Astrocyte (in vitro differentiated cells and primary cell): Measurements from ENCODE around the gene CCDC14. TPM values are rescaled to one million over a fixed set of nuclear protein-coding genes. Genes with fewer than 3 reads are reported as not detected.
A peak's percentile ranks its signal among the peaks of the same experiment; 100 is the strongest.

Experiments
- DNase-seq: peaks from one replicate; pipeline ENCODE4 v3.0.0-alpha.2; 2010; ENCODE audit warnings: low read depth
- FAIRE-seq: peaks from 2 replicates; lab custom pipeline; 2011; peaks lifted over from hg19 to GRCh38; lab: Jason Lieb, UNC
- H2AFZ ChIP-seq: 2 replicates; pipeline ENCODE4 v1.6.0; 2012; ENCODE audit warnings: low read depth, low read length, inconsistent platforms
- H3K27ac ChIP-seq: 2 replicates; pipeline ENCODE4 v1.5.1; 2011; ENCODE audit warnings: low read depth, low read length, inconsistent platforms
- H3K27me3 ChIP-seq: 2 replicates; pipeline ENCODE4 v1.6.0; 2011; ENCODE audit warnings: low read length, inconsistent platforms; ENCODE audit not compliant: insufficient read depth
- H3K36me3 ChIP-seq: 2 replicates; pipeline ENCODE4 v1.5.1; 2011; ENCODE audit warnings: low read length, inconsistent platforms; ENCODE audit not compliant: insufficient read depth
- H3K4me1 ChIP-seq: 2 replicates; pipeline ENCODE4 v1.5.1; 2011; ENCODE audit warnings: low read length, inconsistent platforms; ENCODE audit not compliant: insufficient read depth
- H3K4me2 ChIP-seq: 2 replicates; pipeline ENCODE4 v1.6.0; 2012; ENCODE audit warnings: low read length, inconsistent platforms
- H3K4me3 ChIP-seq: 2 replicates; pipeline ENCODE4 v1.5.1; 2011; ENCODE audit warnings: low read depth, mild to moderate bottlenecking, low read length, inconsistent platforms; ENCODE audit not compliant: insufficient read depth
- H3K79me2 ChIP-seq: 2 replicates; pipeline ENCODE4 v1.6.0; 2012; ENCODE audit warnings: mild to moderate bottlenecking, low read length, inconsistent platforms; ENCODE audit not compliant: insufficient read depth
- H3K9ac ChIP-seq: 2 replicates; pipeline ENCODE4 v1.6.0; 2012; ENCODE audit warnings: mild to moderate bottlenecking, low read length, inconsistent platforms
- H3K9me3 ChIP-seq: 2 replicates; pipeline ENCODE4 v1.5.1; 2012; ENCODE audit warnings: low read depth, mild to moderate bottlenecking, low read length, inconsistent platforms; ENCODE audit not compliant: insufficient read depth
- H4K20me1 ChIP-seq: 2 replicates; pipeline ENCODE4 v1.6.0; 2012; ENCODE audit warnings: low read length, inconsistent platforms; ENCODE audit not compliant: insufficient read depth
- H3K27ac Mint-ChIP-seq: one replicate; pipeline ENCODE4 v1.8.0; 2021; ENCODE audit warnings: mild to moderate bottlenecking, mixed read lengths; ENCODE audit not compliant: unreplicated experiment
- H3K27me3 Mint-ChIP-seq: one replicate; pipeline ENCODE4 v1.8.0; 2021; ENCODE audit warnings: low read depth, mixed read lengths; ENCODE audit not compliant: unreplicated experiment
- H3K36me3 Mint-ChIP-seq: one replicate; pipeline ENCODE4 v1.8.0; 2021; ENCODE audit warnings: low read depth, mixed read lengths; ENCODE audit not compliant: unreplicated experiment
- H3K4me1 Mint-ChIP-seq: one replicate; pipeline ENCODE4 v1.8.0; 2021; ENCODE audit warnings: low read depth, mixed read lengths; ENCODE audit not compliant: unreplicated experiment
- H3K4me3 Mint-ChIP-seq: one replicate; pipeline ENCODE4 v1.8.0; 2021; ENCODE audit warnings: mild to moderate bottlenecking, moderate library complexity, mixed read lengths; ENCODE audit not compliant: unreplicated experiment
- H3K9me3 Mint-ChIP-seq: one replicate; pipeline ENCODE4 v1.8.0; 2021; ENCODE audit warnings: mild to moderate bottlenecking, mixed read lengths; ENCODE audit not compliant: unreplicated experiment
- EZH2 ChIP-seq: IDR thresholded peaks from 2 replicates; pipeline ENCODE4 v1.6.1; 2012; ENCODE audit warnings: mild to moderate bottlenecking, low read length, inconsistent platforms; ENCODE audit not compliant: insufficient read depth
- total RNA-seq: library from RNA; stranded (reverse); gene quantifications from 2 replicates; pipeline ENCODE4 v1.2.1, GENCODE V29; 2021
- TF ChIP-seq, protein P1 (sequence below): IDR thresholded peaks from 2 replicates; pipeline ENCODE4 v1.5.1; 2011; ENCODE audit warnings: low read depth, mild to moderate bottlenecking, inconsistent platforms, low read length, moderate library complexity; ENCODE audit not compliant: insufficient read depth

CCDC14 gene
- total RNA-seq, 1 donor from 2014 or later = 35.8 TPM

DNA sequence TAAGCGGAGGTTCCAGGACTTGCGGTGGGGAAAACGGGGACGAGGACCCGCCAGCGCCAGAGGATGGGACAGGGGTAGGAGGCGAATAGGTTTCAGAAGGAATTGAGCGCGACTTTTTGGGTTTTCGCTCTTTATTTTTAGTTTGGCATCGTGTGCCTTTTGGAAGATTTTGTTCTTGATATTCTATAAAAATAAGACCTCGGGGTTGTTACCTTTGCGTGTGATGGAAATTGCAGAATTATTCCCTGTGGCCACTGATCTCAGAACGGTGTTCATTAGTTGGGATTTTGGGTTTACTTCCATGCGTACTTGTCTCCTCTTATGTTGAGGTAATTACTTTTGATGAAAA, 453 bp upstream of the CCDC14 start:
- Histone ChIP-seq H3K9me3 (no peaks in the 10 kb centered on the region), H3K4me1 (no peaks in the 10 kb centered on the region), H4K20me1 (no peaks in the 10 kb centered on the region), H3K9ac (peak overlapping the region; percentile 51), H2AFZ (peak overlapping the region; percentile 58), H3K27ac (no peak overlapping the region), H3K4me3 (peak overlapping the region; percentile 94), H3K27me3 (no peaks in the 10 kb centered on the region), H3K36me3 (peaks cover 3% of the 10 kb centered on the region), H3K4me2 (peak overlapping the region; percentile 91), H3K79me2 (peaks cover 39% of the 10 kb centered on the region)
- no peak overlapping the region for H3K27ac Mint-ChIP-seq
- H3K36me3 Mint-ChIP-seq = no peaks in the 10 kb centered on the region
- TF ChIP-seq, protein P1, sequence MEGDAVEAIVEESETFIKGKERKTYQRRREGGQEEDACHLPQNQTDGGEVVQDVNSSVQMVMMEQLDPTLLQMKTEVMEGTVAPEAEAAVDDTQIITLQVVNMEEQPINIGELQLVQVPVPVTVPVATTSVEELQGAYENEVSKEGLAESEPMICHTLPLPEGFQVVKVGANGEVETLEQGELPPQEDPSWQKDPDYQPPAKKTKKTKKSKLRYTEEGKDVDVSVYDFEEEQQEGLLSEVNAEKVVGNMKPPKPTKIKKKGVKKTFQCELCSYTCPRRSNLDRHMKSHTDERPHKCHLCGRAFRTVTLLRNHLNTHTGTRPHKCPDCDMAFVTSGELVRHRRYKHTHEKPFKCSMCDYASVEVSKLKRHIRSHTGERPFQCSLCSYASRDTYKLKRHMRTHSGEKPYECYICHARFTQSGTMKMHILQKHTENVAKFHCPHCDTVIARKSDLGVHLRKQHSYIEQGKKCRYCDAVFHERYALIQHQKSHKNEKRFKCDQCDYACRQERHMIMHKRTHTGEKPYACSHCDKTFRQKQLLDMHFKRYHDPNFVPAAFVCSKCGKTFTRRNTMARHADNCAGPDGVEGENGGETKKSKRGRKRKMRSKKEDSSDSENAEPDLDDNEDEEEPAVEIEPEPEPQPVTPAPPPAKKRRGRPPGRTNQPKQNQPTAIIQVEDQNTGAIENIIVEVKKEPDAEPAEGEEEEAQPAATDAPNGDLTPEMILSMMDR = no peak
- TF ChIP-seq EZH2 = no peak
- no peaks in the 10 kb centered on the region for H3K9me3 Mint-ChIP-seq
- FAIRE-seq (no peak), DNase-seq (no peak)
- H3K4me1 Mint-ChIP-seq = peaks cover 13% of the 10 kb centered on the region
- H3K27me3 Mint-ChIP-seq = peaks cover 2% of the 10 kb centered on the region
- H3K4me3 Mint-ChIP-seq = peak overlapping the region; percentile 96

DNA sequence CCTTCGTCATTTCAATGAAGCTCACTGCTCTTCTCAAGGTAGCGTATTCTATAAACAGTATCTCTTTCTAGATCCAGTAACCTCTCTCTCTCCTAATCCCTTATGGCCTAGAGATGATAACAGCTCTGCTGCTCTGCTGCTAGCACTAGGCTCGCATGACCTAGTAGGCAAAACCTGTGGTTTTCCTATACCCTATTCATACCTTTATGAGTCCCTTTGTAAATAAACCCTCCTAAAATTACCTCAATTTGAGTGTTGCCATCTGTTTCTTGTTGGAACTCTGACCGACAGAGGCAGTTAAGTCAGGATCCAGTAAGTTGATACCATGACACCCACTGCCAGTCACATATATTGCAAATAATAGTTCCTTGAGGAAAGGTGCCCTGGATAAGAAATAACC, 7.3 kb downstream of the CCDC14 start:
- Histone ChIP-seq H2AFZ (no peak overlapping the region), H3K4me2 (no peak overlapping the region), H3K9ac (no peak overlapping the region), H3K27ac (no peak overlapping the region), H3K4me1 (no peaks in the 10 kb centered on the region), H3K79me2 (peaks cover 20% of the 10 kb centered on the region), H4K20me1 (no peaks in the 10 kb centered on the region), H3K4me3 (no peak overlapping the region), H3K9me3 (no peaks in the 10 kb centered on the region), H3K27me3 (no peaks in the 10 kb centered on the region), H3K36me3 (peaks cover 50% of the 10 kb centered on the region)
- DNase-seq = no peak
- no peak for FAIRE-seq
- no peak overlapping the region for H3K4me3 Mint-ChIP-seq
- no peak overlapping the region for H3K27ac Mint-ChIP-seq
- TF ChIP-seq EZH2 = no peak
- TF ChIP-seq, protein P1 = no peak
- no peaks in the 10 kb centered on the region for H3K9me3 Mint-ChIP-seq
- H3K27me3 Mint-ChIP-seq = no peaks in the 10 kb centered on the region
- H3K4me1 Mint-ChIP-seq = peaks cover 13% of the 10 kb centered on the region
- peaks cover 8% of the 10 kb centered on the region for H3K36me3 Mint-ChIP-seq

DNA sequence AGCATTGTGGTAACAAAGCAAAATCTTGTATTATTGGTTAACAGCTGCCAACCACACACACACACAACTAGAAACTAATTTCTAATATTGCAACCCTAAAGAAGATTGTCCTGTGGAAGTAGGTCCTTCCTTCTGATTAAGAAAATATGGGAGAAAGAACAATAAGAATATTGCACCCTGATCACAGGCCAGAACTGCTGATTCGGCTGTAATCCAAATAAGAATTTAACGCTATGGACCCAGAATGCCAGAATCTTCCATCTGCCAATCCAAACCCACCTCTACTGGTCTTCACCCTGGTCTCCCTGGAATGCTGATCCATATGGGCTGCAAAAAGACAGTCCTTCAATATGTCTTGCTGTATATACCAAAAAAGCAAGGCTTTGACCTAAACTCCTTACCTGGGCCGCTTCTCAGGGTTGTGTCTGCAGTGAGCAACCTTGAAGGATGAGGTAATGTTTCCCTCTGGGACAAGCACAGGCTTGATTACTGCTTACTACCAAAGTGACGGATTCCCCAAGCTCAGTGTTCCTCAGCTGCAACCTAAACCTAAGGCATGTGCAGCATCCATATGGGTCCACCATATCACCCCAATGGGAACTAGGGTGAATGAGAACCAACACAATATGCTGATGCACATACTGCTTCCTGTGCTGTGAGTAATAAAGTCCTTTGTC, 8.0 kb downstream of the CCDC14 start:
- Histone ChIP-seq H3K4me1 (no peaks in the 10 kb centered on the region), H3K27ac (no peak overlapping the region), H3K9ac (no peak overlapping the region), H2AFZ (no peak overlapping the region), H3K79me2 (peaks cover 12% of the 10 kb centered on the region), H3K9me3 (no peaks in the 10 kb centered on the region), H4K20me1 (no peaks in the 10 kb centered on the region), H3K27me3 (no peaks in the 10 kb centered on the region), H3K4me3 (no peak overlapping the region), H3K36me3 (peaks cover 54% of the 10 kb centered on the region), H3K4me2 (no peak overlapping the region)
- H3K4me1 Mint-ChIP-seq = peaks cover 10% of the 10 kb centered on the region
- TF ChIP-seq, protein P1 = no peak
- no peak for TF ChIP-seq EZH2
- no peaks in the 10 kb centered on the region for H3K27me3 Mint-ChIP-seq
- DNase-seq (no peak), FAIRE-seq (no peak)
- H3K4me3 Mint-ChIP-seq = no peak overlapping the region
- no peak overlapping the region for H3K27ac Mint-ChIP-seq
- peaks cover 11% of the 10 kb centered on the region for H3K36me3 Mint-ChIP-seq
- no peaks in the 10 kb centered on the region for H3K9me3 Mint-ChIP-seq
